ENCODE results near the gene TOMM34.

- TF ChIP-seq CTCF (IDR thresholded peaks at IDR 0.05): no peak
- TF ChIP-seq EZH2 (IDR thresholded peaks at IDR 0.05): no peak
- no peak for TF ChIP-seq EZH2phosphoT487 (IDR thresholded peaks at IDR 0.05)
Observed at GRCh38 chr20:44967207-44967807, 7.1 kb upstream of the TOMM34 start.
